HG03442 (cell line): Measurements from ENCODE around the gene SULT6B1.
"Not testable (repeated sequence)": the region's sequence is repeated elsewhere in the genome, so short reads cannot be mapped to it uniquely, and the experiment has no call there.

Experiments
- ATAC-seq: cut with Tn5 transposase; IDR thresholded peaks from one replicate; pipeline ENCODE4 v1.9.1; 2021; ENCODE audit warnings: mild to moderate bottlenecking, moderate library complexity; ENCODE audit not compliant: unreplicated experiment

SULT6B1 gene

GRCh38 chr2:37188570-37188969 lies at the start of gene SULT6B1:
SULT6B1 (minus strand) TSS chr2:37188670; CDS start chr2:37188640, 30 bp downstream.
- no peak for ATAC-seq

GRCh38 chr2:37232131-37232933 lies 43.9 kb upstream of the SULT6B1 start:
- ATAC-seq = peak; percentile 20

GRCh38 chr2:37231241-37232130 lies 43.0 kb upstream of the SULT6B1 start, which contains the start of the genes CEBPZ and NDUFAF7:
CEBPZ (minus strand) TSS chr2:37231596; CDS start chr2:37231567, 29 bp downstream.
NDUFAF7 (plus strand) TSS chr2:37231658; CDS start chr2:37231706, 48 bp downstream.
- peak; percentile 93 for ATAC-seq

- no peak for ATAC-seq
Observed at GRCh38 chr2:37230581-37230980, 42.1 kb upstream of the SULT6B1 start.

- ATAC-seq = no peak
Observed at GRCh38 chr2:37228788-37229187, 40.3 kb upstream of the SULT6B1 start.

GRCh38 chr2:37226863-37227262 lies 38.4 kb upstream of the SULT6B1 start:
- ATAC-seq = no peak

GRCh38 chr2:37225129-37225528 lies 36.7 kb upstream of the SULT6B1 start:
- ATAC-seq = not testable (repeated sequence)

GRCh38 chr2:37224063-37224462 lies 35.6 kb upstream of the SULT6B1 start:
- ATAC-seq = no peak

GRCh38 chr2:37223131-37223530 lies 34.7 kb upstream of the SULT6B1 start:
- no peak for ATAC-seq

- ATAC-seq = no peak
Observed at GRCh38 chr2:37219046-37219445, 30.6 kb upstream of the SULT6B1 start.

- ATAC-seq = no peak
Observed at GRCh38 chr2:37215250-37215649, 26.8 kb upstream of the SULT6B1 start.

- no peak for ATAC-seq
Observed at GRCh38 chr2:37211939-37212338, 23.5 kb upstream of the SULT6B1 start.

- ATAC-seq = no peak
Observed at GRCh38 chr2:37211212-37211611, 22.7 kb upstream of the SULT6B1 start.

GRCh38 chr2:37206760-37207159 lies 18.3 kb upstream of the SULT6B1 start:
- ATAC-seq = not testable (repeated sequence)

GRCh38 chr2:37205689-37206341 lies 17.3 kb upstream of the SULT6B1 start:
- ATAC-seq = no peak

- not testable (repeated sequence) for ATAC-seq
Observed at GRCh38 chr2:37205071-37205661, 16.7 kb upstream of the SULT6B1 start.

- ATAC-seq = no peak
Observed at GRCh38 chr2:37203708-37204107, 15.2 kb upstream of the SULT6B1 start.

GRCh38 chr2:37201766-37202165 lies 13.3 kb upstream of the SULT6B1 start:
- ATAC-seq = no peak

GRCh38 chr2:37201208-37201607 lies 12.7 kb upstream of the SULT6B1 start:
- no peak for ATAC-seq

- ATAC-seq = no peak
Observed at GRCh38 chr2:37198681-37199065, 10.2 kb upstream of the SULT6B1 start.
